OCI-LY3 (cell line): ENCODE data around the gene HBP1.
A peak's percentile ranks its signal among the peaks of the same experiment; 100 is the strongest.

Experiments
- H2AFZ ChIP-seq: fragments of 200-600, 300-600 bp; shearing (Covaris generic); 2 replicates; pipeline ENCODE4 v1.6.0; 2014; ENCODE audit warnings: antibody characterized with exemption, low read depth, low read length
- H3K27ac ChIP-seq: fragments of 200-600, 300-600 bp; sonication (generic); 2 replicates; pipeline ENCODE4 v1.5.1; 2014; ENCODE audit warnings: mild to moderate bottlenecking, low read length, moderate library complexity, mixed read lengths
- H3K27me3 ChIP-seq: fragments of 200-600, 300-600 bp; sonication (generic); 2 replicates; pipeline ENCODE4 v1.6.1; 2014; ENCODE audit warnings: low read depth, low read length, mixed read lengths
- H3K36me3 ChIP-seq: fragments of 200-600, 300-600 bp; sonication (generic); replicated peaks from 2 replicates; pipeline ENCODE3; 2014; ENCODE audit warnings: low read depth, low read length, mixed read lengths
- H3K4me1 ChIP-seq: fragments of 300-600, 200-600 bp; sonication (generic); 2 replicates; pipeline ENCODE4 v1.6.1; 2014; ENCODE audit warnings: low read length, mixed read lengths
- H3K4me2 ChIP-seq: fragments of 200-600, 300-600 bp; sonication (generic); 2 replicates; pipeline ENCODE4 v1.6.1; 2014; ENCODE audit warnings: low read length, mixed read lengths
- H3K4me3 ChIP-seq: fragments of 300-600, 200-600 bp; sonication (generic); 2 replicates; pipeline ENCODE4 v1.5.1; 2014; ENCODE audit warnings: antibody characterized with exemption, mild to moderate bottlenecking, low read length, moderate library complexity
- H3K79me2 ChIP-seq: fragments of 300-600, 200-600 bp; shearing (Covaris generic); 2 replicates; pipeline ENCODE4 v1.6.1; 2014; ENCODE audit warnings: mild to moderate bottlenecking, low read length, mixed read lengths
- H3K9ac ChIP-seq: fragments of 300-600, 200-600 bp; shearing (Covaris generic); 2 replicates; pipeline ENCODE4 v1.6.0; 2014; ENCODE audit warnings: mild to moderate bottlenecking, low read length, moderate library complexity
- H3K9me3 ChIP-seq: fragments of 200-600, 300-600 bp; shearing (Covaris generic); 2 replicates; pipeline ENCODE4 v1.6.1; 2014; ENCODE audit warnings: low read length, mixed read lengths; ENCODE audit not compliant: insufficient read depth
- H4K20me1 ChIP-seq: fragments of 200-600, 300-600 bp; sonication (generic); 2 replicates; pipeline ENCODE4 v1.6.1; 2016; ENCODE audit warnings: low read length, mixed read lengths; ENCODE audit not compliant: insufficient read depth
- EZH2phosphoT487 ChIP-seq: fragments of 200-600 bp; shearing (Covaris generic); IDR thresholded peaks from 2 replicates; pipeline ENCODE4 v1.6.1; 2018; ENCODE audit warnings: antibody characterized with exemption, mixed run types, low read depth
- TF ChIP-seq, protein P1 (sequence below): fragments of 200-600, 300-600 bp; sonication (generic); IDR thresholded peaks from 2 replicates; pipeline ENCODE4 v1.5.1; 2014; ENCODE audit warnings: antibody characterized with exemption, low read length, low read depth

Gene HBP1

DNA sequence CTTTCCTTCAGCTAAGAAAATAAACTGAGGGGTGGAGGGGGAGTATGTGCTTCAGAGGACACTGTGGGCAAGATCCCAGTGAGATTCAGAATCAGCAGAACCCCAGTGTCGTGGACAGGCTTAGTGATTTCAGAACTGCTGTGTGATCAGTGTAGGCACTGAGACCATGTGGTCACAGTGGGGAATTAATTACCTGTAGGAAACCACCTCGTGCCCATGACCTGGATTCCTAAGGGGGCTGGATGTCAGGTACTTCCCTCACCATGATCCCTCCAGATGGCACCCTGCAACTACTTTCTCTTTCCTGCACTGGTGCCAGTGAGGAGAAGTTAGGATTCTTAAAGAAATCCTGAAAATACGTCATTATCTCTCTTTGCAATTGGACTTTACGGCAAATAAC lies 64.4 kb downstream of the HBP1 start:
- Histone ChIP-seq H3K9me3 (no peaks in the 10 kb centered on the region), H3K27me3 (no peaks in the 10 kb centered on the region), H2AFZ (no peak overlapping the region), H3K4me1 (peaks cover 13% of the 10 kb centered on the region), H3K4me3 (no peak overlapping the region), H3K36me3 (no peaks in the 10 kb centered on the region), H4K20me1 (no peaks in the 10 kb centered on the region), H3K9ac (no peak overlapping the region), H3K27ac (no peak overlapping the region), H3K4me2 (no peak overlapping the region), H3K79me2 (no peaks in the 10 kb centered on the region)
- TF ChIP-seq EZH2phosphoT487: no peak
- TF ChIP-seq, protein P1, sequence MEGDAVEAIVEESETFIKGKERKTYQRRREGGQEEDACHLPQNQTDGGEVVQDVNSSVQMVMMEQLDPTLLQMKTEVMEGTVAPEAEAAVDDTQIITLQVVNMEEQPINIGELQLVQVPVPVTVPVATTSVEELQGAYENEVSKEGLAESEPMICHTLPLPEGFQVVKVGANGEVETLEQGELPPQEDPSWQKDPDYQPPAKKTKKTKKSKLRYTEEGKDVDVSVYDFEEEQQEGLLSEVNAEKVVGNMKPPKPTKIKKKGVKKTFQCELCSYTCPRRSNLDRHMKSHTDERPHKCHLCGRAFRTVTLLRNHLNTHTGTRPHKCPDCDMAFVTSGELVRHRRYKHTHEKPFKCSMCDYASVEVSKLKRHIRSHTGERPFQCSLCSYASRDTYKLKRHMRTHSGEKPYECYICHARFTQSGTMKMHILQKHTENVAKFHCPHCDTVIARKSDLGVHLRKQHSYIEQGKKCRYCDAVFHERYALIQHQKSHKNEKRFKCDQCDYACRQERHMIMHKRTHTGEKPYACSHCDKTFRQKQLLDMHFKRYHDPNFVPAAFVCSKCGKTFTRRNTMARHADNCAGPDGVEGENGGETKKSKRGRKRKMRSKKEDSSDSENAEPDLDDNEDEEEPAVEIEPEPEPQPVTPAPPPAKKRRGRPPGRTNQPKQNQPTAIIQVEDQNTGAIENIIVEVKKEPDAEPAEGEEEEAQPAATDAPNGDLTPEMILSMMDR: peak; percentile 12; the same call in 1 of the 2 replicates

DNA sequence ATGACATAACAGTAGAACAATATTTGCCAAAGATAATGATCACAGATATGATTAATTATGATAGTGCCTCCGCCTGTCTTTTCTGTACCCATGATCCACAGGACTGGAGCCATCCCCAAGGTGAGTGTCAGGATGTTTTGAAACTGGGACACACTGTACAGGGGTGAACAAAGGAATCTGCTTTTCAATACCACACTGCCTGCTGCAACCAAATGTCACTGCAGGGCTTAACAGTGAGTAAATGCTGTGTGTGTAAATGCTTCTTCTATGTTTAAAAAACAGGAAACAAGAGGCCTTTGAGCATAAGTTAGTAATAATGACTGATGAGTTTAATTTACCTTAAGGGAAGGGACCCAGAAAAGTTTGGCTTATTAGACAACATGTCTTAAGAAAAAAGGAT lies 65.2 kb downstream of the HBP1 start:
- no peak for TF ChIP-seq EZH2phosphoT487
- TF ChIP-seq, protein P1: no peak
- H3K27ac ChIP-seq: no peak overlapping the region

DNA sequence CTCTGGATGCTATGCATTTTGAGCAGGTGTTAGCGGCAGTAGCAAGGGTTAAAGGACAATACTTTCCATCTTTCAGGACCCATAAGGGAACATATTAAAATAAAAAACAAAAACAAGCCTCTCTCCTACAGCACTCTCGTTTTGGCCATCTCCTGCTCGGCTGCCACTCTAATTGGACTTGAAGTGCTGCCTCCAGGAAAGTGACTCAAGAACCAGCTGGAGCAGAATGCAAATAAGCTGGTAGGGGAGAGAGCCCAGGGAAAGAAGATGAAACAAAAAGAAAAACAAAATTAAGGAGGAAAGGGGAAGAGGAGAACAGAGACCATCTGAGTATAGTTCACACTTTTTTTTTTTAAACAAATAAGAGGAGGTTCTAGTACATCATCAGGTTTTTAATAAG lies 65.6 kb downstream of the HBP1 start:
- no peaks in the 10 kb centered on the region for H3K27me3 ChIP-seq
- no peak overlapping the region for H3K9ac ChIP-seq
- TF ChIP-seq, protein P1: no peak
- TF ChIP-seq EZH2phosphoT487: no peak
- H3K79me2 ChIP-seq: no peaks in the 10 kb centered on the region
- H3K36me3 ChIP-seq: no peaks in the 10 kb centered on the region
- H3K4me2 ChIP-seq: no peak overlapping the region
- no peaks in the 10 kb centered on the region for H4K20me1 ChIP-seq
- H3K27ac ChIP-seq: no peak overlapping the region
- H2AFZ ChIP-seq: no peak overlapping the region
- H3K4me1 ChIP-seq: peaks cover 13% of the 10 kb centered on the region
- H3K4me3 ChIP-seq: no peak overlapping the region
- no peaks in the 10 kb centered on the region for H3K9me3 ChIP-seq

More for the DNA sequence above, 65.2 kb downstream of the HBP1 start:
- Histone ChIP-seq H3K79me2 (no peaks in the 10 kb centered on the region), H3K4me1 (peaks cover 13% of the 10 kb centered on the region), H3K4me3 (no peak overlapping the region), H3K9ac (no peak overlapping the region), H3K36me3 (no peaks in the 10 kb centered on the region), H3K9me3 (no peaks in the 10 kb centered on the region), H4K20me1 (no peaks in the 10 kb centered on the region), H3K4me2 (no peak overlapping the region), H3K27me3 (no peaks in the 10 kb centered on the region), H2AFZ (no peak overlapping the region)

DNA sequence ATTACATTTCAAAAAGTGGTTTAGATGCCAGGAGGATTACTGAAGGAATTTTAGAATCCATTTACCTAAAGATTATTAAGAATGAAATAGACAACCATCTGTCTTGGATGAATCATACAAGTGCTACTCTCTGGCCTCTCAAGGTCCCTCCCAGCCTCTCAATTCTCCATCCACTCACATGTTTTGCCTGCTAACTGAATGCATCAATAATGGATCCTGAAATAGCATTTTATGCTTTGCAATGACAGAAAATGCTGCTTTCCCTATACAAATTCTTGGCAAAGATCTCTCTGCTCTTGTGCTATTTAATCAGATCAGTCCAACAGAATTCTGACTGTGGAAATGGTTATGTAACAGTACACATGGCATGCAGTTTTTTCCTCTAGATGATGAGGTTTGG lies 68.1 kb downstream of the HBP1 start:
- Histone ChIP-seq H3K9ac (no peak overlapping the region), H3K79me2 (no peaks in the 10 kb centered on the region), H3K27me3 (no peaks in the 10 kb centered on the region), H3K36me3 (no peaks in the 10 kb centered on the region), H3K4me2 (no peak overlapping the region), H3K27ac (no peak overlapping the region), H3K4me3 (no peak overlapping the region), H2AFZ (no peak overlapping the region), H3K4me1 (peaks cover 5% of the 10 kb centered on the region; the same call in 1 of the 2 replicates), H4K20me1 (no peaks in the 10 kb centered on the region), H3K9me3 (no peaks in the 10 kb centered on the region)
- no peak for TF ChIP-seq EZH2phosphoT487
- TF ChIP-seq, protein P1: no peak
